Ascending aorta (tissue), 2 donors: ENCODE data around the gene NFATC3. TPM values are rescaled to one million over a fixed set of nuclear protein-coding genes. Genes with fewer than 3 reads are reported as not detected.

Experiments used
- DNase-seq, 2 donors: peaks; one replicate each; pipeline ENCODE4 v3.0.0-alpha.2; 2019; ENCODE audit warnings: low spot score in 2 of 2
- H3K27ac ChIP-seq, 2 donors: fragments of 200-600 bp; sonication (generic); one replicate each; pipeline ENCODE4 v1.5.1; 2016 to 2017; ENCODE audit warnings: mild to moderate bottlenecking in 1 of 2
- H3K27me3 ChIP-seq: fragments of 200-600 bp; sonication (generic); one replicate; pipeline ENCODE4 v1.5.1; 2017
- H3K36me3 ChIP-seq, 2 donors: fragments of 200-600 bp; sonication (generic); one replicate each; pipeline ENCODE4 v1.5.1; 2016
- H3K4me1 ChIP-seq, 2 donors: fragments of 200-600 bp; sonication (generic); one replicate each; pipeline ENCODE4 v1.5.1; 2016 to 2017; ENCODE audit warnings: mild to moderate bottlenecking in 1 of 2
- H3K4me3 ChIP-seq, 2 donors: fragments of 200-600 bp; sonication (generic); one replicate each; pipeline ENCODE4 v1.5.1; 2016 to 2017; ENCODE audit warnings: mild to moderate bottlenecking in 1 of 2
- H3K9me3 ChIP-seq, 2 donors: fragments of 200-600 bp; sonication (generic); one replicate each; pipeline ENCODE4 v1.5.1; 2016
- intact Hi-C: fragments of 100-400 bp; cut with DNase I; formaldehyde crosslinking; loops from one replicate; pipeline ENCODE4 v1.15.1; 2023
- total RNA-seq: library from RNA; depleted of rRNA; stranded (reverse); fragments of >200 nt; gene quantifications from one replicate; pipeline ENCODE4 v1.1.0, GENCODE V29; 2016
- TF ChIP-seq, protein P1 (sequence below), 3 experiments: fragments of 200-600 bp in 2 of 3; fragments of 450-650 bp in 1 of 3; sonication (generic) in 2 of 3; IDR thresholded peaks; one replicate each; pipeline ENCODE4 v1.5.1; 2016 to 2019; ENCODE audit warnings: antibody characterized with exemption in 3 of 3, mild to moderate bottlenecking in 1 of 3, moderate library complexity in 1 of 3

Gene NFATC3
- total RNA-seq, 1 donor from 2014 or later: 36.4 TPM

DNA sequence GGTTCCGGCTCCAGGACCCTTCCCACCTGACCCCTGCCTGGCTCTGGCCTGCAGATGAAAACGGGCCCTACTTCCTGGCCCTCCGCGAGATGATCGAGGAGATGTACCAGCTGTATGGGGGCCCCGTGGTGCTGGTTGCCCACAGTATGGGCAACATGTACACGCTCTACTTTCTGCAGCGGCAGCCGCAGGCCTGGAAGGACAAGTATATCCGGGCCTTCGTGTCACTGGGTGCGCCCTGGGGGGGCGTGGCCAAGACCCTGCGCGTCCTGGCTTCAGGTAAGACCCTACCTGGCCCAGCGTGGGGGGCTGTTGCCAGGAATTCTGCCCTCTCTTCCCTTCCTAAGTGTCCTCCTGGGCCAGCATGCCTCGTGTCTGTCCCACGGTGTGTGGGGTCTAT is 170.5 kb downstream of the NFATC3 start:
- DNase-seq: no peak
- peak overlapping the region in 1 of 2 donors; percentile 36 for H3K27ac ChIP-seq
- peaks cover 10 to 21% of the 10 kb centered on the region in 2 donors for H3K4me1 ChIP-seq
- peaks cover 50 to 59% of the 10 kb centered on the region in 2 donors for H3K36me3 ChIP-seq
- TF ChIP-seq, protein P1, sequence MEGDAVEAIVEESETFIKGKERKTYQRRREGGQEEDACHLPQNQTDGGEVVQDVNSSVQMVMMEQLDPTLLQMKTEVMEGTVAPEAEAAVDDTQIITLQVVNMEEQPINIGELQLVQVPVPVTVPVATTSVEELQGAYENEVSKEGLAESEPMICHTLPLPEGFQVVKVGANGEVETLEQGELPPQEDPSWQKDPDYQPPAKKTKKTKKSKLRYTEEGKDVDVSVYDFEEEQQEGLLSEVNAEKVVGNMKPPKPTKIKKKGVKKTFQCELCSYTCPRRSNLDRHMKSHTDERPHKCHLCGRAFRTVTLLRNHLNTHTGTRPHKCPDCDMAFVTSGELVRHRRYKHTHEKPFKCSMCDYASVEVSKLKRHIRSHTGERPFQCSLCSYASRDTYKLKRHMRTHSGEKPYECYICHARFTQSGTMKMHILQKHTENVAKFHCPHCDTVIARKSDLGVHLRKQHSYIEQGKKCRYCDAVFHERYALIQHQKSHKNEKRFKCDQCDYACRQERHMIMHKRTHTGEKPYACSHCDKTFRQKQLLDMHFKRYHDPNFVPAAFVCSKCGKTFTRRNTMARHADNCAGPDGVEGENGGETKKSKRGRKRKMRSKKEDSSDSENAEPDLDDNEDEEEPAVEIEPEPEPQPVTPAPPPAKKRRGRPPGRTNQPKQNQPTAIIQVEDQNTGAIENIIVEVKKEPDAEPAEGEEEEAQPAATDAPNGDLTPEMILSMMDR (IDR thresholded peaks at IDR 0.05): no peak
- intact Hi-C loops: no loop called here
- no peak overlapping the region for H3K4me3 ChIP-seq
- no peaks in the 10 kb centered on the region for H3K27me3 ChIP-seq
- H3K9me3 ChIP-seq: no peaks in the 10 kb centered on the region

DNA sequence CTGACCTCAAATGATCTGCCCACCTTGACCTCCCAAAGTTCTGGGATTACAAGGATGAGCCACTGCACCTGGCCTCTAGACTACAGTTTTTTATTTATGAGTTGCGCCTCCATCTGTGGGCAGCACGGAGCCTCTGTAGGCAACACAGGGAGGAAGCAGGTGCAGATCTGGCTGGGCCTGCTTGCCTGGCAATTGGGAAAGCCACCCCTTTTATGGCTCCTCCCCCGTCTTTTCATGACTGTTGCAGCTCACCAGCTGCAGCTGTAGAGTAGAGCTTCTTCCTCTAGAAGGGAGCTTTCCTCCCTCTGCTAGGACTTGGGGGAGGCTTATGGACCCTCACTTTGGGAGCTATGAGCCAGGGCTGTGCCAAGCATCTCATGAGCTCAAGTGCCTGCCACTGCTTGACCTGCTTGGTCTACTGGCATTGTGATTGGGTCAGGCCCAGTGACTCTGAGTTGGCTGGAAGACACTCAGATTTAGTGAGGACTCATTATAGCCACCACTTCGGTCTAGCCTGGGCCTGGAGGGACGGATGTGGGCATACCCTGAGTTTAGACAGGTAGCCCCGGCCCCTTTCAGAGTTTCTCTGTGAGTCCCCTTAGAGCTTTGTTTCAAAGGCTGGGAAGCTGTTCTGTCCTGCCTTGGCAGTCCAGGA is 172.2 kb downstream of the NFATC3 start:
- peaks cover 5 to 17% of the 10 kb centered on the region in 2 donors for H3K4me1 ChIP-seq
- no peak overlapping the region for H3K4me3 ChIP-seq
- TF ChIP-seq, protein P1 (IDR thresholded peaks at IDR 0.05): no peak
- H3K27me3 ChIP-seq: no peaks in the 10 kb centered on the region
- peak overlapping the region; percentile 85 to 91 for H3K27ac ChIP-seq
- intact Hi-C loops: no loop called here
- peaks cover 51 to 55% of the 10 kb centered on the region in 2 donors for H3K36me3 ChIP-seq
- no peaks in the 10 kb centered on the region for H3K9me3 ChIP-seq
- DNase-seq: no peak

DNA sequence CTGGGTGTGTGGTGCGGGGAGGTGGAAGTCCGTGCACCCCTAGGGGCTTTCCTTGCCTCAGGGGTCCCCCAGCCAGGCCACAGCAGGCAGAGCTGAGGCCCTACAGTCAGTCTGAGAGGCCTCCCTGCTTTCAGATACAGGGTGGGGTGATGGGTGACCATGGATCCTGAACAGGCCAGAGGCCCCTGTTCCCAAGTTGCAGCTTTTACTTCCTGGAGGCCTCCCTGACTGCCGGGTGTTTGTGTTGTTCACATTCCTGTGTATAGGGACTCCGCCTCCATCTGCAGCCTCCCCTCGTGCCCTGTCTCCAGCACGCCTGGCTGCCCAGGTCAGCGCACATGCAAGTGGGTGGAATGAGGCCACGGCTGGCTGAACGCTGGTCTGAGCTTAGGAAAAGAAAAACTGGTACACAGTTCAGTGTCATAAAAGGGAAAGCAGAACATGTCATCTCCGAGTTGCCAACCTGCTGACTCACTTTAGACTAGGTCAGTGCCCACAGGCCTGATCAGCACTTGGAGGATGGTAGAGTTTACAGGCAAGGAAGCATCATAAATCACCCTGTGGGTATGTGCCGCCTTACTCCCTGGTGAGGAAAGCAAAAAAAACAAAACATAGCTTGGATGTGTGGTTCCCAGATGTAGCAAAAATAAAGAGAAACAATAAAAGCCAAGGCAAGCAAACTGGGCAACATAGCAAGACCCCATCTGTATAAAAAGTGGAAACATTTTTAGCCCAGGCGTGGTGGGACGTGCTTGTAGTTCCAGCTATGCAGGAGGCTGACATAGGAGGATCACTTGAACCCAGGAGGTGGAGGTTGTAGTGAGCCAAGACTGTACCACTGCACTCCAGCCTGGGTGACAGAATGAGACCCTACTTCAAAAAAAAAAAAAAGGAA is 173.0 kb downstream of the NFATC3 start:
- no peak overlapping the region for H3K4me3 ChIP-seq

DNA sequence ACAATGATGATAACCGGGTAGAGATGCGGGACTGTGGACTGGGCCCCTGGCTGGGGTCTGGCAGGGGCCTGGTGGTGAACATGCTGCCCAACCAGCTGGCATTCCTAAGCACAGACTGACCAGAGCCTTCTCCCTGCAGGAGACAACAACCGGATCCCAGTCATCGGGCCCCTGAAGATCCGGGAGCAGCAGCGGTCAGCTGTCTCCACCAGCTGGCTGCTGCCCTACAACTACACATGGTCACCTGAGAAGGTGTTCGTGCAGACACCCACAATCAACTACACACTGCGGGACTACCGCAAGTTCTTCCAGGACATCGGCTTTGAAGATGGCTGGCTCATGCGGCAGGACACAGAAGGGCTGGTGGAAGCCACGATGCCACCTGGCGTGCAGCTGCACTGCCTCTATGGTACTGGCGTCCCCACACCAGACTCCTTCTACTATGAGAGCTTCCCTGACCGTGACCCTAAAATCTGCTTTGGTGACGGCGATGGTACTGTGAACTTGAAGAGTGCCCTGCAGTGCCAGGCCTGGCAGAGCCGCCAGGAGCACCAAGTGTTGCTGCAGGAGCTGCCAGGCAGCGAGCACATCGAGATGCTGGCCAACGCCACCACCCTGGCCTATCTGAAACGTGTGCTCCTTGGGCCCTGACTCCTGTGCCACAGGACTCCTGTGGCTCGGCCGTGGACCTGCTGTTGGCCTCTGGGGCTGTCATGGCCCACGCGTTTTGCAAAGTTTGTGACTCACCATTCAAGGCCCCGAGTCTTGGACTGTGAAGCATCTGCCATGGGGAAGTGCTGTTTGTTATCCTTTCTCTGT is 174.0 kb downstream of the NFATC3 start:
- Histone ChIP-seq H3K36me3 (peaks cover 41 to 42% of the 10 kb centered on the region in 2 donors), H3K4me1 (peaks cover 5 to 23% of the 10 kb centered on the region in 2 donors), H3K9me3 (no peaks in the 10 kb centered on the region), H3K27ac (peak overlapping the region; percentile 85 to 91), H3K4me3 (no peak overlapping the region), H3K27me3 (no peaks in the 10 kb centered on the region)
- intact Hi-C loops: loop anchor here (2.0 kb wide), 1 partner anchor 22 kb away; the partner anchor contains the start of gene ESRP2
- TF ChIP-seq, protein P1 (IDR thresholded peaks at IDR 0.05): no peak
- no peak for DNase-seq

More for the DNA sequence above, 173.0 kb downstream of the NFATC3 start:
- peak in 1 of 2 donors; percentile 85 for DNase-seq
- TF ChIP-seq, protein P1 (IDR thresholded peaks at IDR 0.05): no peak
- Histone ChIP-seq H3K4me1 (peaks cover 5 to 17% of the 10 kb centered on the region in 2 donors), H3K27me3 (no peaks in the 10 kb centered on the region), H3K27ac (peak overlapping the region; percentile 85 to 91), H3K36me3 (peaks cover 51 to 52% of the 10 kb centered on the region in 2 donors), H3K9me3 (no peaks in the 10 kb centered on the region)
- intact Hi-C loops: loop anchor here (2.0 kb wide), 1 partner anchor 21 kb away; the partner anchor contains the start of gene ESRP2

DNA sequence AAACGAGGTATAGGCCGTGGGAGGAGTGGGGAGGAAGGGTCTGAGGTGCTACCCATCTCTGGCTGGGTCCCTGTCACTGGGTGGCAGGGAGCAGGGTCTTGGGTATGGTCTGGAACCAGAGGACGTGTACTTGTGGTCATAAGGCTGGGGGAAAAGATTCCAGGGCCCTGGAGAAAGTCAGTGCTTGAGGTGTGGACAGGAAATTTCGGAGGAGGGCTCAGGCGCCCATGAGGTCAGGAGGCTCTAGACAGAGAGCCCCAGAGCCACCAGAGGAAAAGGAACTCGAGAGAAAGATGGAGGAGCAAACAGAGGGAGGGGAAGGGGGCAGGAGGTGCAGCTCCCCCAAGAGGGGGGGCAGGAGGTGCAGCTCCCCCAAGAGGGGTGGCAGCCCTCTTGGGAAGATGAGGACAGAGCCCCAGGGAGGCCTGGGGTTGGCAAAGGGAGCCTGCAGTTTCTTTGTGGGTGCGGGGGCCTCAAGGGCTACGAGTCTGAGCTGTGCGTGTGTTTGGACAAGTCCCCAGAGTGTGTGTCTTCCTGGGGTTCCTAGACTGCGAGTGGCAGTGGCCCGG is 178.5 kb downstream of the NFATC3 start:
- peaks cover 0 to 22% of the 10 kb centered on the region in 2 donors for H3K4me1 ChIP-seq
- peaks cover 19 to 22% of the 10 kb centered on the region in 2 donors for H3K36me3 ChIP-seq
- intact Hi-C loops: loop anchor here (1.0 kb wide), 1 partner anchor 18 kb away; the partner anchor contains the start of gene PLA2G15
- peak overlapping the region; percentile 76 to 90 for H3K4me3 ChIP-seq
- DNase-seq: no peak
- peak overlapping the region; percentile 97 to 99 for H3K27ac ChIP-seq
- H3K27me3 ChIP-seq: no peaks in the 10 kb centered on the region
- TF ChIP-seq, protein P1 (IDR thresholded peaks at IDR 0.05): no peak
- H3K9me3 ChIP-seq: no peaks in the 10 kb centered on the region
